Measurements from ENCODE around the gene PLA2G4B. TPM values are rescaled to one million over a fixed set of nuclear protein-coding genes. Genes with fewer than 3 reads are reported as not detected.

PLA2G4B gene
- total RNA-seq, 4 donors from 2014 or later: 0.13 to 11.5 TPM; not detected in 2

DNA sequence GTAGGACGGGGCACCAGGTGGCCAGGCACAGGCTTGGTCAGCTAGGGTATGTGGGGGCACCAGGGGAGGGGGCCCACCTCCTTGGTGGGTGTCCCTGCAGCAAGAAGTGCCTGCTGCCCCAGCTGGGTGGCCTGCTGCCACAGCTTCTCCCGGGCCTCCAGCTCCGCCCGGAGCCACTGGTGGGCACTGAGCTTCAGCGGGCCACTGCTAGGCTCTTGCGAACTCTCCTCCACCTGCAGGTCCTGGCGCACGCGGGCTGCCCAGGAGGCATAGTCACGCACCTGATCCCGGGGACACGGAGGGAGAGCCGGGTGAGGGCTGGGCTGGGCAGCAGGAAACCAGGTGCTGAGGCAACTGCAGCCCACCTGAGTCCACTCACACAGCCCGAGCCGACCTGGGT, 29.7 kb downstream of the PLA2G4B start:
- ATAC-seq (no peak), DNase-seq (no peak)
- H3K9me3 ChIP-seq: no peaks in the 10 kb centered on the region
- in situ Hi-C loops (cut with MboI; ENCODE audit: low sequenced_read_pairs in 4 of 4): no loop called here
- H3K27ac ChIP-seq: no peak overlapping the region
- H3K36me3 ChIP-seq: no peaks in the 10 kb centered on the region
- intact Hi-C loops (cut with DNase I; ENCODE audit: low total_unique reads): no loop called here
- no peaks in the 10 kb centered on the region for H3K4me1 ChIP-seq
- H3K27me3 ChIP-seq: no peaks in the 10 kb centered on the region
- no peak overlapping the region for H3K4me3 ChIP-seq
- TF ChIP-seq, protein P1, sequence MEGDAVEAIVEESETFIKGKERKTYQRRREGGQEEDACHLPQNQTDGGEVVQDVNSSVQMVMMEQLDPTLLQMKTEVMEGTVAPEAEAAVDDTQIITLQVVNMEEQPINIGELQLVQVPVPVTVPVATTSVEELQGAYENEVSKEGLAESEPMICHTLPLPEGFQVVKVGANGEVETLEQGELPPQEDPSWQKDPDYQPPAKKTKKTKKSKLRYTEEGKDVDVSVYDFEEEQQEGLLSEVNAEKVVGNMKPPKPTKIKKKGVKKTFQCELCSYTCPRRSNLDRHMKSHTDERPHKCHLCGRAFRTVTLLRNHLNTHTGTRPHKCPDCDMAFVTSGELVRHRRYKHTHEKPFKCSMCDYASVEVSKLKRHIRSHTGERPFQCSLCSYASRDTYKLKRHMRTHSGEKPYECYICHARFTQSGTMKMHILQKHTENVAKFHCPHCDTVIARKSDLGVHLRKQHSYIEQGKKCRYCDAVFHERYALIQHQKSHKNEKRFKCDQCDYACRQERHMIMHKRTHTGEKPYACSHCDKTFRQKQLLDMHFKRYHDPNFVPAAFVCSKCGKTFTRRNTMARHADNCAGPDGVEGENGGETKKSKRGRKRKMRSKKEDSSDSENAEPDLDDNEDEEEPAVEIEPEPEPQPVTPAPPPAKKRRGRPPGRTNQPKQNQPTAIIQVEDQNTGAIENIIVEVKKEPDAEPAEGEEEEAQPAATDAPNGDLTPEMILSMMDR (IDR thresholded peaks at IDR 0.05 in 4 of 5, conservative IDR thresholded peaks at IDR 0.05 in 1 of 5): no peak
- TF ChIP-seq POLR2A (IDR thresholded peaks at IDR 0.05): no peak

DNA sequence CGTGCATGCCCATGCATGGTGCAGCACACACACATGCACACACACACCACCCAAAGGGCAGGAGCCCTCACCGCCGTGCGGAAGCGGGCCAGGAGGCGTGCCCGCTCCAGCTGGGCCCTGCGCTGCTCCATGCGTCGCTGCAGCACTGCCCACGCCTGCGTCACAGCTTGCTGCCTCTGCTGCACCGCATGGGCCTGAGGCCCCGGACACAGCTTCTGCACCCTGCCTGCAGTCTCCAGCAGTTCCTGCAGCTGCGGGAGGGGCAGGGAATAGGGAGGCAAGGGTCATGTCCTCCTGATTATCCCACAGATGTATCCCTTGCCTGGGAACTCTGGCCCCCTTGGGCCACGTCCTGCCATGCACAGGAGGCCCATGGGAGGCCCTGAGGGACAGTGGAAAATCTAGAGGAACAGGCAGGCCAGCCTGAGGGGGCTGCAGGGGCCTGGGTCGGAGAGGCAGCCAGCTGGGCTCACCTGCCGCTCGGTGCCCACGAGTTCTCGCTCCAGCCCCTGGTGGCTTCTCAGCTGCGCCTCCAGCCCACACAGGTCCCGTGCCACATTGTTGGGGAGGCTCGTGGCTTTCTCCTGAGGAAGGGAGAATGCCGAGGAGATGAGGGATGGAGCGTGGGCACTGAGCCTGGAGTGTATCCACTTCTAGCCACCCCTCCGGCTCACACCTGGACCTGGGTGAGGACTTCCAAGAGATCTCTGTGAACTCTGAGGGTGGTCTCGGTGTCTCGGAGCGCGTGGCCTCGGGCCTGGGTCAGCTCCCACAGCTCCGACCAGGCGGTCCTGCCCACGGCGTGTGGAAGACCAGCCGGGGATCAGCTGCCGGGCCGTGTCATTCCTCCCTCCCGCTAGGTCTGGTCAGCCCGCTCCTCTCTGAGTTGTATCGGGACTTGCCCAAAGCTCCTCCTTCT, 31.4 kb downstream of the PLA2G4B start:
- no peak for TF ChIP-seq POLR2A (IDR thresholded peaks at IDR 0.05)
- TF ChIP-seq, protein P1 (IDR thresholded peaks at IDR 0.05 in 4 of 5, conservative IDR thresholded peaks at IDR 0.05 in 1 of 5): no peak
- Histone ChIP-seq H3K27ac (no peak overlapping the region), H3K4me1 (no peaks in the 10 kb centered on the region), H3K4me3 (no peak overlapping the region), H3K9me3 (no peaks in the 10 kb centered on the region), H3K27me3 (no peaks in the 10 kb centered on the region), H3K36me3 (no peaks in the 10 kb centered on the region)
- intact Hi-C loops (cut with DNase I; ENCODE audit: low total_unique reads) (no loop called here), in situ Hi-C loops (cut with MboI; ENCODE audit: low sequenced_read_pairs in 4 of 4) (no loop called here)
- DNase-seq: no peak
- ATAC-seq: no peak

DNA sequence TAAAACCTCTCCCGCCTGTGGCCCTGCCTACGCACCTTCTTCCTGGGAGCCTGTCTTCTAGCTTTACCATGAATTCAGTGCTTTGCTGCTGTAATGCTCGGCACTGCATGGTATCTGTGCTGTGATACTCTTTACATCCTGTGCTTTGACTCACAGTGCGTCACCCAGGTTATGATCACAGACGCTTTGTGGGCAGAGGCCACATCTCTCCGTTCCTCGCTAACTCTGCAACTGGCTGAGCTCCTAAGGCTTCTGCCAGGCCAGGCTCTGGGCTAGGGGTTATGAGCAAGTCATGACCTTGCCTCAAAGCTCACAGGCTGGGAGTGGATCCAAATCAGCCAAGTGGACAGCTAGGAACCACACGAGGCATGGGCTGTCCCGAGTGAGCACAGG, 32.0 kb downstream of the PLA2G4B start:
- in situ Hi-C loops (cut with MboI; ENCODE audit: low sequenced_read_pairs in 4 of 4): no loop called here
- Histone ChIP-seq H3K27me3 (no peaks in the 10 kb centered on the region), H3K4me3 (no peak overlapping the region), H3K9me3 (no peaks in the 10 kb centered on the region), H3K36me3 (no peaks in the 10 kb centered on the region), H3K4me1 (no peaks in the 10 kb centered on the region), H3K27ac (no peak overlapping the region)
- TF ChIP-seq, protein P1 (IDR thresholded peaks at IDR 0.05 in 4 of 5, conservative IDR thresholded peaks at IDR 0.05 in 1 of 5): no peak
- TF ChIP-seq POLR2A (IDR thresholded peaks at IDR 0.05): no peak
- intact Hi-C loops (cut with DNase I; ENCODE audit: low total_unique reads): no loop called here
- no peak for DNase-seq
- no peak for ATAC-seq

DNA sequence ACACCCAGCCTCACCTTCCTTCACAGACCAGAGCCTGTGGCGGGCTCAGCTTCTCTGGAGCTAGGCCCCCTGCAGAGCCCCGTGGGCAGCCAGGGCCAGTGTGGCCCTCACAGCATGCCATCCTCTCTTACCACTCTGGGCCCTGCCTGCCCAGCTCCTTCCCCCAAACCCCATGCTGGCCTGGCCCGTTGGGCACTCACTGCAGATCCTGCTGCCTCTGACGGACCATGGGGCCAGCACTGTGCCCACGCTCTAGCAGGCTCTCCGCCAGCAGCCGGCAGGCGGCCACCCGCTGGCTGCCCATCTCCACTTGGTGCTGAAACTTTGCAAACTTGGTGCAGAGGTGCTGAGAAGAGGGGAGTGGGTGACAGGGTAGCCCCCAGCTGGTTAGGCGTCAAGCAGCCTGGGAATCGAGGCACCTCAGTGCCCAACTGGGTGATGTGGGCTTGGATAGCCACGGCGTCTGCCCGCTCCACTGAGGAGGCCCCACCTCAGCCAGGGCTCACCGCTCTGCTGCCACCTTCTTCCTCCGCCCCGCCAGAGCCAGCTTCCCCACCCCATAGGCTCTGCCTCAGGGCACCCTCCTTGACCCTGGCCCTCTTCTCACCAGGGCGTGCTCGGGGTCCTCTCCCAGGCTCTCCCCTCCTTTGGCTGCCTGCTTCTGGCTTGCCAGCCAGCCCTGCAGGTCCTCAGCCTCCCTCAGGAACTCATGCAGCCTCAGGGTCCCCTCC, 32.7 kb downstream of the PLA2G4B start:
- H3K4me1 ChIP-seq: no peaks in the 10 kb centered on the region
- TF ChIP-seq, protein P1 (IDR thresholded peaks at IDR 0.05 in 4 of 5, conservative IDR thresholded peaks at IDR 0.05 in 1 of 5): no peak
- H3K9me3 ChIP-seq: no peaks in the 10 kb centered on the region
- H3K4me3 ChIP-seq: no peak overlapping the region
- no peaks in the 10 kb centered on the region for H3K36me3 ChIP-seq
- DNase-seq (no peak), ATAC-seq (no peak)
- in situ Hi-C loops (cut with MboI; ENCODE audit: low sequenced_read_pairs in 4 of 4) (no loop called here), intact Hi-C loops (cut with DNase I; ENCODE audit: low total_unique reads) (no loop called here)
- no peaks in the 10 kb centered on the region for H3K27me3 ChIP-seq
- no peak overlapping the region for H3K27ac ChIP-seq
